HG03064 (cell line): Measurements from ENCODE around the gene MCOLN3.
"Not testable (repeated sequence)": the region's sequence is repeated elsewhere in the genome, so short reads cannot be mapped to it uniquely, and the experiment has no call there.

Experiments used
- ATAC-seq: cut with Tn5 transposase; IDR thresholded peaks from one replicate; pipeline ENCODE4 v1.9.1; 2021; ENCODE audit warnings: low read depth; ENCODE audit not compliant: unreplicated experiment

The MCOLN3 gene

DNA sequence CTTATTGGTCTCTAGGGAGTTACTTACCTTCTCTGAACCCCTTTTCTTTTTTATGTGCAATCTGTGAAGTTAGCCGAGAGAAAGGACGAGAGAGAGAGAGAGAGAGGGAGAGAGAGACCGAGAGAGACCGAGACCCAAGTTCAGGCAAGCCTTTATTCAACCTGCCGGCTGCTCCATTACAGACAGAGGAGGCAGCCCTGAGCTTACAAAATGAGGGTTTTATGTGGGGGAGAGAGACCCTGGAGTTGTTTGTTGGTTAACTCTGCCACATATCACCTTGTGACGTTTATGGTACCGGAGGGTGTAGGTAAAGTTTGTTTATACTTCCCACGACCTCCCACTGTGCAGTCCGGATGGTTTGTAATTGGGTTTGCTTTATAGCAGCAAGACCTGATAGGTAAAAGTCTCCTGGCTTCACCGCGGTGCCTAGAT, 1.5 kb upstream of the MCOLN3 start:
- no peak for ATAC-seq

DNA sequence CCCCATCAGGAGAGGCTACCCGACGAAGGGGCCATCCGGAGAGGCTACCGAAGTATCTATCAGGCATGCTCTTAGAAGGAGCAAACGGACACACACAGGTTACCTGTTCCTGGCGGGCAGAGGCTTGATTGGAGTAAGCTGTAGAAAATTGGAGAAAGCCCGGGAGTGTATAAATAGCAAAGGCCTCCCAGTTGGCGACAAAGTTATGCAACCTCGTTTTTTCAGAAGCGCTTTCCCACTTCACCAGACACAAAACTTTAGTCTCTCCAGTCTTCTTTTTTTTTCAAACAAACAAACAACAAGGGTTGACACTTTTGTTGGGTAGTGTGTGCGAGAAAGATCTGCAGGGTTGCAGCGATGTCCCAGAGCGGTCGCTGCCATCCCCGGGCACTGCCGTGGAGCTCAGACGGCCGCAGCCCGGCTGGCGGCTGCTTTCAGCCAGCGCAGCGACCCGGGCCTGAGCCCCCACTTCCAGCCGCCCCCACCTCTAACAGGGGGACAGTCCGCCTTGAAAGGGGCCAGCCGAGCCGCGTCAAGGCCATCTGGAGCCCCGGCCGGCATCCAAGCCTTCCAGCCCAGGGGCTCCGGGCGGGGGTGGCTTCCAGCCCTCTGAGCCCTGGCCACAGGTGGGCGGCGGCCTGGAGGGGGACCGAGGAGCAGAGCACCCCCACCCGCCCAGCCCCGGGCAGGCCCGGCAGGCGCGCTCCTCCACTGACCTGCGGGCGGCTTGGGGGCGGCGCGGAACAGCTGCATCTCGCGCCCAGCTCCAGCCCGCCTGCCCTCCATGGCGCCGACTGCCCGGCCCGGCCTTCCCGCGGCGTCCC, 616 bp downstream of the MCOLN3 start:
- ATAC-seq: peak; percentile 58

DNA sequence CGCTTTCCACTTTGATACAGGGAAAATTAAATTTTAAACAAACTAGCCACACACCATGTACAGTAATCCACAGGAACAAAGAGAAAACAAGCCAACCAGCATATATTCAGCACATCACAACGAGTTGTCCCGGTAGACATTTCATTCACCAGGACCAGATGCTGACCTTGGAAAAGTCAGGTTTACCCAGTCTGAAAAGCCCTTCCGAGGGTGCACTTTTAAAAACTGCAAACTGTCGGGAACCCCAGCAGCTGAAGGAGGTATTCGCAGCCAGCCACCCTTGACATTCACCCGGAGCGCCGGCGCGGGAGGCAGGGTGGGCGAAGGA, 1.2 kb downstream of the MCOLN3 start:
- ATAC-seq: no peak

DNA sequence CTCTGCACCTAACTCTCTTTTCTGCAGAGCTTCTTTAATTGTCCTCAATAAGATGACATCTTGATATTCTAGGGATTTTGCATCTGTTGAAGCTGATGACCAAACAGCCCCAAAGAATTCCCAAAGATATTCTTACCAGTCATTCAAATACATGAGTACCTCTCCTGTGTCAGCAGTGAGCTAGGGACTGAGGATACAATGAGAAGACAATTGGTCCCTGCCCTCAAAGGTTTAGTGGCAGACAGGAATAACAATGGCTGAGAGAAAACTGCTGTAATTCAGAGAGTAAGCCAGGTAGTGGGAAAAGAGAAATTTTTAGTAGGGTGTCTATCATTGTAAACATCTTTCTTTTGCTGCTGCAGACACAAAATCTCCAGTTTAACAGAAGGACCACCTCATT, 5.9 kb downstream of the MCOLN3 start:
- no peak for ATAC-seq

DNA sequence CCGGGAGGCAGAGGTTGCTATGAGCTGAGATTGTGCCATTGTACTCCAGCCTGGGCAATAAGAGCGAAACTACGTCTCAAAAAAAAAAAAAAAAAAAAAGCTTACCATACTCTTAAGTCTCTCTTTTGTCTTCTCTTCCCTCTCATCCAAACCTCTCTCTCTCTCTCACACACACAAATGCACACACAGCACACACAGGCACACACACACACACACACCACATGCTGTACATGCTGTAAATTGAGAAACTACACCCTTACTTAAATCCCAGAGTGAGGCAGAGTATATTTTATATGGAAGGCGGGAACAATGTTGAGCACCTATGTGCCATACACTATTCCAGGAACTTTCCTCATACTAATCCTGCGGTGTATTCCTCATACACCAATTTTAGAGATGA, 6.5 kb downstream of the MCOLN3 start:
- ATAC-seq: no peak

DNA sequence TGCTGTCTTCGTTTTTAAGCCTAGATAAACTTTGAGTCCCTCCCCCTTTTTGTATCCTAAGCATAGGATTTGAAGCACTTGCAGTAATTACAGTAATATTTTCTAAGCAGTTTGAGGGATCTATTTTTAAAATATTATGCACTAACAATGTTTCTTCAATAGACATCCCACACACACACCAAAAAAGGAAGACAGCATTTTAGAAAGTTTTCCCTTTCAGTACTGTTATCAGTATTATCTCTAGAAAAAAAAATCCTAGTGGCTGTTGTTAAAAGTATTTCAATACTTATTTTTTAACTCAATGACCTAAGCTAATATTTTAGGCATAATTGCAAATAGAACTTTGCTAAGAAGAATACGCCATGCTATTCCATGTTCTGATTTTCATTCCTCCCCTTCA, 15.1 kb downstream of the MCOLN3 start:
- ATAC-seq: no peak

DNA sequence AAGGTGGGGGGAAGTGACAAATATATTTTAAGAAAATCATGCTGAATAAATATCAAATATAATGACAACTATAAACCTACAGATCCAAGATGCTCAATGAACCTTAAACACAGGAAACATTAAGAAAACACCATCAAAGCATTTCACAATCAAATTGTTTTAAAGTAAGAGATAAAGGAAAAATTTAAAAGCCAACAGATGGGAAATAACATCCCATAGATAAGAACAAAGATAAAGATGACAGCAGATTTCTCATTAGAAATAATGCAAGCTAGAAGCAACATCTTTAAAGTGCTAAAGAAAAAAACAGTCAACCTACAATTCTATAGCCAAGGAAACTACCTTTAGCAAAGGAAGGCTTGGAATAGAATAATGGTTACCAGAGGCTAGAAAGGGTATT, 17.8 kb downstream of the MCOLN3 start:
- ATAC-seq: no peak

DNA sequence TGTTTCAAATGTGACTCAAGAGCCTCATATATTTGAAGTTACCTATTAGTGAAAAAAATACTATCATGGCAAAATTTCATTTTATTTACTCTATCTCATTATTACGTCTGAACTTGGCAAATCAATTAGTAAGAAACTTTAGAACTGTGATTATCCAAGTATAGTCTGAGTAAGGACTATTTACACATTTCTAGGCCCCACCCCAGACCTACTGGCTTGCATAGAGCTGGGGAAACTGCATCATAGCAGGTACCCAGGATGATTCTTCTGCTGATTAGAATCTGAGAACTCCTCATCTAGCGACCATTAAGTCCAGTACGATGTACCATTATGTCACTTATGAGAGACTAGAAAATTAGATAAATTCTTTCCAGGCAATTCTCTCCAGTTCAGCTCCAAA, 20.1 kb downstream of the MCOLN3 start:
- ATAC-seq: no peak

DNA sequence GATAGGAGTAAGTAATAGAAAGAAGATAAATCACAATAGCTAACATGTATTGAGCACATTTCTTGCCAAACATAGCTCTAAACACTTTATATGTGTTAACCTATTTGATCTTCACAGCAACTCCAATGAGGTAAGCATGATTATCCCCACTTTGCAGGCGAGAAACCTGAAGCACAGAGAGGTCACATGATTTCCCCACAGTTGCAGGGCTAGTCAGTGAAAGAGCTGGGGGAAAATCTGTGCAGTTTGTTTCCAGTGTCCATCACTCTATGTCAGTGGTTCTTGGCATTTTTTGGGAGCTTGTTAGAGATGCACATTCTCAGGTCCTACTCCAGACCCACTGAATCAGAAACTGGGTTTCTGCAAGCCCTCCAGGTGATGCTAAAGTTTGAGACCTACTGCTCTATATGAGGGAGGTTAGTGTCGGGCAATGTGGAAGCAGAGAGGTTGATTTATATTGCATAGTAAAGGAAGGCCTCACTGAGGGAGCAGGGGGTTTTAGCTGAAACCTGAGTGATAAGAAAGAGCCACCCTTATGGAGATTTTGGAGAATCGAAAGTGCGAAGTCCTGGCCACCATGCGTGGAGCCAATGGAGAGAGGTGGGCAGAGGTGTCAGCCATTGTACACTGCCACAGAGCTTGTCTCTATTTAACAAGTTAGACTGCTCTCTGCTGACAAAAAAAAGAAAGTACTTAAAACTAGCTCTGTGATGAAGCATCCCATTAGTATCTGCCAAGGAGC, 20.9 kb downstream of the MCOLN3 start:
- peak; percentile 77 for ATAC-seq

DNA sequence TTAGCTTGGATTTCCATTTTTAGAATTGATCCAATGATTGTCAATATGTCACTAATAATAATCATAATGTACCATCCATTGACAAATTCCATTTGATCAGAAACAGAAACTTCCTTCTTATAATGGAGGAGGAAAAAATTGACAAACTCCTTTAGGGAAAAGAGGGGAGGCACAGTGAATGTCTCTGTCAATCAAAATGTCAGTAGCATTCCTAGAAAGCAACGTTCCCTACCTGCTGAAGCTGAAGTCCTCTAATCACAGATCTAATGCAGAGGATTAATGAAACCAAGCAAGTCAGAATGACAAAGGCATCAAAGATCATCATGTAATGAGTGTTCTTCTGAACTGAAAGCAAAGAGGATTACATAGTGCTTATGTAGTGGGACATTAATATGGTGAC, 22.4 kb downstream of the MCOLN3 start:
- ATAC-seq: no peak

DNA sequence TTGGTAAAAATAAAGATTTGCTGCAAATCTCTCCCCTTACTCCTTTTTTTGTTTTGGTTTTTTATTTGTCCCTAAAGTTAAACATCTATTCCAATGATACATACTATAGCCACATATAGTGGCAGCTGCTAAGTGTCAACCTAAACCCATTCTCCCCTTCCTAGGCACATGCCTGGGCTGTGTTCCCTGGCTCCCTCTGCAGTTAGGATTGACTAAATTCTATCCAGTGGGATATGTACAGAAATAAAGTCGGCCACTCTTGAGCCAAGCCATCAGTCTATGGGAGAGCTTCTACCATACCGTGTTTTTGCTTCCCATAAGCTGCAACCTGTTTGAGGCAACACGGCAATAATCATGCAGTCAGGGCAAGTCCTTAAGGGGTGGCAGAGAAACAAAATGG, 23.6 kb downstream of the MCOLN3 start:
- ATAC-seq: no peak

DNA sequence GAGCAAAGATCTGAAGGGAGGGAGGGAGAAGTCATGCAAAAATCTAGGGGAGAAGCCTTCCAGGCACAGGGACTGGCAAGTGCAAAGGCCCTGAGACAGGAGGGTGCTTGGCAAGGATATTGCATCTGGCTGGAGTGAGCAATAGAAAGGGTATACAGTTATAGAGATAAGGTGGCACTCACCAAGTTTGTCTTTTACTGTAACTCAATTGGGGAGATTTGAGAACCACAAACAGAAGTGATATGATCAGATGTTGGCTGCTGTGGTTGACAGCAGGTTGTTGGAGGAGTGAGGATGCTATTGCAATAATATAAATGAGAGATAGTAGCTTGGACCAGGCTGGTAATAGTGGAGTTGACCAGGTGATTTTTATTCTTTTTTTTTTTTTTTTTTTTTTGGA, 25.6 kb downstream of the MCOLN3 start:
- ATAC-seq: no peak

DNA sequence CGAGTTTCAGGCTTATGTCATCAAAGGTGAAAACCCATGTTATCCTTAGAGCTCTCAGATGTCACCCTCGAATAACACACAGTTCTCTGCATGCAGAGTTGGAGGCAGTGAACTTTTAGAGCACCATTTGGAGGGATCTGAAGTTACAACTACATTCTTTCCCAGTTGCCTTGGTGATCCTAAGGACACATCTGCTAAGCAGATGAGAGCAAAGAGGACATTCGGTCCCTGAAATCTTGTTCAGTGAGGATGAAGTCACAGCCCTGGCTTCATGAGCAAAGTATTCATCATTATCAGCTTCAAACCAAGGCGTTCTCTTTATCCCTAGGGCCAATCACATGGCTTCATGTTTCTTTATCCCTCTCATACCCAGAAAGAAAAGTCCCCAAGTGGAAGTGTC, 28.3 kb downstream of the MCOLN3 start:
- ATAC-seq: no peak

DNA sequence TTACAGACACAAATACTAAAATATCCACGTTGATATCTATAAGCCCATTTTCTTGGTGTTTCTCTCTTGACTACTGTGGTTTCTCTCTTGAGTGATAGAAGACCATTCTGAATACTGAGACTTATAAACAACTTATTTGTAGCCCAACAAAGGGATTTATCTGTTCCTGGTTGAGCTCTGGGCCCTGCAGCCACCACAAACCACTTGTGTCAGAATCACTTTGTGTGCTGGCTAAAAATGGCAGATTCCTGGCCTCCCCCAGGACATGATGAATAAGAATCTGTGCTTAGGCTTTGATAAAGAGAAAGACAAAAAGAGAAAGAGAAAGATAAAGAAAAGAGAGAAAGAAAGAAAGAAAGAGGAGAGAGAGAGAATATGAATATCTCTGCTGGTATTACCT, 32.5 kb downstream of the MCOLN3 start:
- no peak for ATAC-seq

DNA sequence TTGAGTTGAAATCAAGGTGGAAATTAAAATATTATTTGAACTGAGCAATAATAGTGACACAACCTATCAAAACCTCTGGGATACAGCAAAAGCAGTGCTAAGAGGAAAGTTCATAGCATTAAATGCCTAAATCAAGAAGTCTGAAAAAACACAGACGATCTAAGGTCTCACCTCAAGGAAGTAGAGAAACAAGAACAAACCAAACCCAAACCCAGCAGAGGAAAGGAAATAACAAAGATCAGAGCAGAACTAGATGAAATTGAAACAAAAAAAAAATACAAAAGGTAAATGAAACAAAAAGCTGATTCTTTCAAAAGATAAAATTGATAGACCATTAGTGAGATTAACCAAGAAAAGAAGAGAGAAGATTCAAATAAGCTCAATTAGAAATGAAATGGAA, 42.7 kb downstream of the MCOLN3 start:
- not testable (repeated sequence) for ATAC-seq

DNA sequence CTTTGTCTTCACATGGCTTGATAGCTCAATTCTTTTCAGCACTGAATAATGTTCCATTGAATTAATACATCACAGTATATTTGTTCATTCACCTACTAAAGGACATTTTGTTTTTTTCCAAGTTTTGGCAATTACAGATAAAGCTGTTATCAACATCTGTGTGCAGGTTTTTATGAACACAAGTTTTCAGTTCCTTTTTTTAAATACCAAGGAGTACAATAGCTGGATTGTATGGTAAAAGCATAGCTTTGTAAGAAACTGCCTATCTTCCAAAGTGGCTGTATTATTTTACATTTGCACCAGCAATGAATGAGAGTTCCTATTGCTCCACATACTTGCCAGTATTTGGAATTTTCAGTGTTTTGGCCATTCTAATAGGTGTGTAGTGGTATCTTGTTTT, 46.6 kb downstream of the MCOLN3 start:
- no peak for ATAC-seq

DNA sequence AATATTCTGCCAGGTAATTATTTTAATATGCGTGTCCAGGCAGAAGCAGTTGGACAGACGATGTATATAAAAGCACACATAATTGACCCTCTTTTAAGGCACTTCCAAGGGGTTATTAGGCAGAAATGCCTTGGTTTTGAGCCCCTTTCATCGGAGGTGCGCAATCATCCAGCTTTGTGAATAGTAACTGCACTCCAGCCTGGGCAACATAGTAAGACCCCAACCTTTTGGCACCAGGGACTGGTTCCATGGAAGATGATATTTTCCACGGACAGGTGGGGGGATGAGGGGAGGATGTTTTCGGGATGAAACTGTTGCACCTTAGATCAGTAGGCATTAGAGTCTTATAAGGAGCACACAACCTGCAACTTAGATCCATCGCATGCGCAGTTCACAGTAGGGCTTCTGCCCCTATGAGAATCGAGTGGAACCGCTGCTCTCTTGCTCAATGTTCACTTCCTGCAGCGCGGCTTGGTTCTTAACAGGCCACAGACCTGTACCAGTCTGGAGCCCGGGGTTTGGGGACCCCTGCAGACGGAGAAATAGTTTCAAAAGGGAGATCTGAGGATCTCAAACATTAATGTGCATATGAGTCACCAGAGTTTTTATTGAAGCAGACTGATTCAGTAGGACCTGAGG, 49.5 kb downstream of the MCOLN3 start:
- peak; percentile 21 for ATAC-seq

DNA sequence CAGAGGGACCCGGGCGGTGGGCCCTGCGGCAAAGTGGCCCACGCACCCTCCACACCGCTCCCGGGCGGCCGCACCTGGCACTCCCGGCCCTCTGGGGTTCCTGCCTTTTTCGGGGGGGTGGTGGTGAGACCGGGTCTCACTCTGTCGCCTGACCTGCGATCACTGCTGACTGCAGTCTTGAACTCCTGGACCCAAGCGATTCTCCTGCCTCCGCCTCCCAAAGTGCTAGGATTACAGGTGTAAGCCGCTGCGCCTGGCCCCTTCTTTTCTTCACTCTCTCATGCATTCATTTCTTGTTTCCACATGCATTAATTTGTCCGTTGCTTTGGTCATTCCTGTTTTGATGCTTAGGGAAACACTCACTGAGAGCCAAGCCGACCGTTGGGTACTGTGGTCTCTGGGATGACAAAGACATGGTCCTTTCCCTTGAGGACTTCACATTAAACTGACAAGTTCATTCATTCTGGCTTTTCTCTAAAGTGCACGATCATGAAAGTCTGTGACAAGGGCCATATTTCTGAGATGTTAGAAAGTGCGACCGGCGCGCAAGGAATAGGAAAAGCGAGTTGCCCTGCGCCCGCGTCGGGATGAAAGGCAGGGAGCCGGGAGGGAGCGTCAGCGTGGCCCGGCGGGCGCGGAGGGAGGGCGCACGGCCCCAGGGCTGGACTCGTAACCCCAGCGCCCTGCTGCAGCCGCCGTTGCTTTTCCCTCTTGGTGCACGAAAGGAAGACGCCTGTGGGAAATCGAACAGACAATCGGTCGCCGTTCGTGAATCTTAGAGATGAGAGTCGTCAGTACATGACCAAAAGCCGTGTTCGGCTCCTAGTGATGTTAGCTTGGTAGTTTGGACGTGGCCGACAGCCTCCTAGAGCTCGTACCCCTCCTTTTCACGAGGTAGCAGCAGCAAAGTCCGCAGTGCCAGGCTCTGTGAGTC, 50.4 kb downstream of the MCOLN3 start:
- peak; percentile 6 for ATAC-seq

DNA sequence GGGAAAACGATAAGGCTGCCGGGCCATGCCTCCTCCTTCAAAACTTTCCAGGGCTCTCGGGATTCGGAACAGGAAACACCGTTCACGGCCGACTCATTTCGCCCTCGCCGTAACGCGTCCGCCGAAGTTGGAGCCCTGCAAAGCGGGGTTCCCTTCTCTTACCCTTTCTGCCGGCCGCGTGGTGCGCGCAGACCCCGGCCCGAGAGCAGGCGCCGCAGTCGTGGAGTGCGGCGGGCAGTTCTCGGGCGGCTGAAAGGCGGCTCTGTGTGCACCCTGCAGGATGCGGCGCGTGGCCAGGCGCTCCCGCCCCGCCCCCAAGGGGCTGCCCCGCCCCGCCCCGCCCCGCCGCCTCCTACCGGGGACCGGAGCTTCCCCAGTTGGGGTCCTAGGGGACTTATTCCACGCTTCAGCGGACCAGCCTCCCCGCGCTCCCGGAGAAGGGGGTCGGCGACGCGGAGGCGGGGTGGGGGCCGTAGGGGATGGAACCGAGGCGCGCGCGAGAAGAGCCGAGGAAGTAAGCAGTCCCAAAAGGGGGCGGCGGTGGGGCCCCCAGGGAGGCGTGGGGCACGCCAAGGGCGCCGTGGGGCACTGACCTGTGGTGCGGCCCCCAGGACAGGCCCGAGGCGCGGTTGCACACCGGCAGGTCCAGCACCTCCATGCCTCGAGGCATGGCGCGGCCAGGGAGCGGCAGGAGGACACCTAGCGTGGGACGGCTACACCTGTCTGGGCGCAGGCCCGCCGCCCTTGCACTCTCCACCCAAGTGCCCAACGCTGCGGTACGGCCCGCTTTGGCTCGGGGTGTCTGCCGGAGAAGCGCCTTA, 51.2 kb downstream of the MCOLN3 start, which contains the start of gene MCOLN2:
TSS of gene MCOLN2 (minus strand) at position 268 of the 821 bp plus-strand sequence. CDS start at position 27, 241 bp downstream.
- ATAC-seq: peak; percentile 38
